A549 (cell line): ENCODE data around the gene CD63. TPM values are rescaled to one million over a fixed set of nuclear protein-coding genes. Genes with fewer than 3 reads are reported as not detected.

Experiments
- ATAC-seq, 2 experiments: fragments of 200-7000 bp in 1 of 2; fragments of >200 bp in 1 of 2; cut with Nextera tagmentation in 1 of 2; cut with Tn5 transposase in 1 of 2; 3 replicates each; pipeline versions ENCODE4 v1.8.0 to v1.9.1; 2018 to 2020; ENCODE audit warnings: mild to moderate bottlenecking in 1 of 2, moderate library complexity in 1 of 2
- CTCF ChIA-PET: fragments of 300-600 bp; sonication (Branson Sonifier 250); formaldehyde crosslinking; extraction: SDS; loops from one replicate; lab custom pipeline; 2021; ENCODE audit warnings: antibody characterized with exemption, inconsistent platforms; lab: Yijun Ruan, JAX
- POLR2A ChIA-PET: fragments of 350-600 bp; formaldehyde crosslinking; extraction: SDS; loops from one replicate; lab custom pipeline; 2021; ENCODE audit warnings: antibody characterized with exemption, inconsistent platforms; lab: Yijun Ruan, JAX
- DNase-seq, 2 experiments: peaks; one replicate each; pipeline versions ENCODE4 v3.0.0 to v3.0.0-alpha.2; 2011 to 2016; ENCODE audit warnings: low read depth in 1 of 2, low spot score in 1 of 2
- FAIRE-seq: peaks from 2 replicates; lab custom pipeline; 2011; peaks lifted over from hg19 to GRCh38; lab: Jason Lieb, UNC
- H3K27ac ChIP-seq, 2 experiments: fragments of >200 bp; sonication (Bioruptor Twin); formaldehyde crosslinking; 3 replicates each; pipeline ENCODE4 v1.5.1; 2016 to 2017
- H3K4me1 ChIP-seq: fragments of >200 bp; sonication (Bioruptor Twin); formaldehyde crosslinking; 3 replicates; pipeline ENCODE4 v1.6.1; 2016
- H3K4me2 ChIP-seq: fragments of >200 bp; sonication (Bioruptor Twin); formaldehyde crosslinking; 3 replicates; pipeline ENCODE4 v1.6.1; 2016
- H3K4me3 ChIP-seq: fragments of >200 bp; sonication (Bioruptor Twin); formaldehyde crosslinking; 3 replicates; pipeline ENCODE4 v1.5.1; 2016
- H3K9me3 ChIP-seq: fragments of >200 bp; sonication (Bioruptor Twin); formaldehyde crosslinking; 3 replicates; pipeline ENCODE4 v1.6.1; 2016
- ATOH8 ChIP-seq: fragments of 250-450 bp; sonication (Bioruptor Pico); IDR thresholded peaks from 2 replicates; pipeline ENCODE4 v1.5.0; 2020; ENCODE audit warnings: low read depth, mild to moderate bottlenecking, moderate library complexity
- BHLHE40 ChIP-seq: IDR thresholded peaks from 2 replicates; pipeline ENCODE4 v1.6.1; 2012; ENCODE audit warnings: low read depth, low read length, inconsistent platforms
- CBX2 ChIP-seq: fragments of 200-600 bp; sonication (generic); IDR thresholded peaks from 2 replicates; pipeline ENCODE4 v1.6.1; 2016; ENCODE audit warnings: low read depth, mild to moderate bottlenecking, borderline replicate concordance
- CBX8 ChIP-seq: fragments of 200-600 bp; sonication (generic); IDR thresholded peaks from 2 replicates; pipeline ENCODE4 v1.6.1; 2016
- CEBPB ChIP-seq, 2 experiments: fragments of >200 bp in 1 of 2; sonication (Bioruptor Twin) in 1 of 2; formaldehyde crosslinking in 1 of 2; IDR thresholded peaks; 2 replicates each; pipeline ENCODE4 v1.6.1; 2012 to 2016
- EHF ChIP-seq: fragments of 250-450 bp; sonication (Bioruptor Pico); IDR thresholded peaks from 2 replicates; pipeline ENCODE4 v1.5.0; 2020; ENCODE audit warnings: mild to moderate bottlenecking
- EHMT2 ChIP-seq: fragments of 200-600 bp; sonication (generic); IDR thresholded peaks from 2 replicates; pipeline ENCODE4 v1.6.1; 2016; ENCODE audit warnings: antibody characterized with exemption, low read depth, mild to moderate bottlenecking, moderate library complexity
- ELK1 ChIP-seq: fragments of 150-350 bp; IDR thresholded peaks from 2 replicates; pipeline ENCODE4 v1.6.1; 2014; ENCODE audit warnings: low read depth, mild to moderate bottlenecking, low read length
- FOSB ChIP-seq: fragments of 250-450 bp; sonication (Bioruptor Pico); IDR thresholded peaks from 2 replicates; pipeline ENCODE4 v1.5.0; 2020; ENCODE audit warnings: mild to moderate bottlenecking, moderate library complexity
- FOXS1 ChIP-seq: fragments of 250-450 bp; sonication (Bioruptor Pico); IDR thresholded peaks from 2 replicates; pipeline ENCODE4 v1.5.0; 2020; ENCODE audit warnings: mild to moderate bottlenecking, moderate library complexity
- HOXB5 ChIP-seq: fragments of 250-450 bp; sonication (Bioruptor Pico); IDR thresholded peaks from 2 replicates; pipeline ENCODE4 v1.5.0; 2020; ENCODE audit warnings: mild to moderate bottlenecking, moderate library complexity
- JUN ChIP-seq, 2 experiments: fragments of >200 bp; sonication (Bioruptor Twin); formaldehyde crosslinking; IDR thresholded peaks; 2 replicates in 1 of 2; 3 replicates in 1 of 2; pipeline ENCODE4 v1.6.1; 2016 to 2017
- KDM1A ChIP-seq: fragments of 200-600 bp; sonication (generic); IDR thresholded peaks from 2 replicates; pipeline ENCODE4 v1.6.1; 2016; ENCODE audit warnings: low read depth, mild to moderate bottlenecking
- MAFK ChIP-seq: fragments of 450-650 bp; IDR thresholded peaks from 2 replicates; pipeline ENCODE4 v1.6.1; 2014; ENCODE audit not compliant: partially characterized antibody
- MAZ ChIP-seq: fragments of 150-350 bp; IDR thresholded peaks from 2 replicates; pipeline ENCODE4 v1.6.1; 2014; ENCODE audit warnings: antibody characterized with exemption, low read depth, low read length, borderline replicate concordance
- PBX3 ChIP-seq: IDR thresholded peaks from 2 replicates; pipeline ENCODE4 v1.6.1; 2012
- POLR2A ChIP-seq: IDR thresholded peaks from 2 replicates; pipeline ENCODE4 v1.6.1; 2012; ENCODE audit warnings: mild to moderate bottlenecking, low read length
- RARB ChIP-seq: fragments of 250-450 bp; sonication (Bioruptor Pico); IDR thresholded peaks from 2 replicates; pipeline ENCODE4 v1.8.0; 2021; ENCODE audit warnings: mild to moderate bottlenecking, moderate library complexity
- RFX5 ChIP-seq: fragments of 450-650 bp; IDR thresholded peaks from 2 replicates; pipeline ENCODE4 v1.7.1; 2014; ENCODE audit warnings: antibody characterized with exemption, mild to moderate bottlenecking, moderate library complexity
- RNF2 ChIP-seq: fragments of 200-600 bp; sonication (generic); IDR thresholded peaks from 2 replicates; pipeline ENCODE4 v1.6.1; 2016; ENCODE audit warnings: low read depth, mild to moderate bottlenecking, antibody characterized with exemption, moderate library complexity, borderline replicate concordance
- SREBF2 ChIP-seq: fragments of 450-650 bp; IDR thresholded peaks from 2 replicates; pipeline ENCODE4 v1.6.1; 2014; ENCODE audit warnings: mild to moderate bottlenecking, moderate library complexity
- TFCP2L1 ChIP-seq: fragments of 250-450 bp; sonication (Bioruptor Pico); IDR thresholded peaks from 2 replicates; pipeline ENCODE4 v1.5.0; 2021; ENCODE audit warnings: mild to moderate bottlenecking
- ZC3H11A ChIP-seq: fragments of 450-650 bp; IDR thresholded peaks from 2 replicates; pipeline ENCODE4 v1.6.1; 2014; ENCODE audit warnings: antibody characterized with exemption, mild to moderate bottlenecking
- WGBS: methylation state at CpG from one replicate; pipeline ENCODE4 v1.1.6; 2017; ENCODE audit errors: missing lambda C conversion rate; 5-methylcytosine and 5-hydroxymethylcytosine counted together
- polyA plus RNA-seq, 4 experiments: library from polyadenylated mRNA; depleted of rRNA in 3 of 4; stranded (reverse); fragments of >200 nt; fragmentation: RNase III in 1 of 4; extraction: RNeasy Plus Mini Kit Qiagen cat#74134 plus additional on column Dnase treatment in 1 of 4; gene quantifications; 2 replicates in 3 of 4; 3 replicates in 1 of 4; pipeline ENCODE4 v1.2.3, GENCODE V29; 2011 to 2017
- TF ChIP-seq, protein P1 (sequence below): fragments of >200 bp; sonication (Bioruptor Twin); formaldehyde crosslinking; IDR thresholded peaks from 2 replicates; pipeline ENCODE4 v1.6.1; 2016
- TF ChIP-seq, protein P2 (sequence below): fragments of 450-650 bp; IDR thresholded peaks from 2 replicates; pipeline ENCODE4 v1.6.1; 2014; ENCODE audit warnings: antibody characterized with exemption
- TF ChIP-seq, protein P3 (sequence below): fragments of >200 bp; sonication (Bioruptor Twin); formaldehyde crosslinking; IDR thresholded peaks from 3 replicates; pipeline ENCODE4 v1.6.1; 2016

The CD63 gene
- polyA plus RNA-seq, 2 of the 4 experiments (the other 2 are of a cell fraction) = 530 to 724 TPM

- 53% methylated on average over 17 of the region's 19 CpGs for WGBS
- FAIRE-seq = no peak
- CTCF ChIA-PET = interaction anchor here (1.1 to 1.7 kb wide), 5 partner anchors 9 to 15 kb away, joined by 3 to 5 read pairs (median 3); a partner anchor contains a TSS
These were observed 31.9 kb downstream of the CD63 start for GRCh38 chr12:55696796-55697462.

DNA sequence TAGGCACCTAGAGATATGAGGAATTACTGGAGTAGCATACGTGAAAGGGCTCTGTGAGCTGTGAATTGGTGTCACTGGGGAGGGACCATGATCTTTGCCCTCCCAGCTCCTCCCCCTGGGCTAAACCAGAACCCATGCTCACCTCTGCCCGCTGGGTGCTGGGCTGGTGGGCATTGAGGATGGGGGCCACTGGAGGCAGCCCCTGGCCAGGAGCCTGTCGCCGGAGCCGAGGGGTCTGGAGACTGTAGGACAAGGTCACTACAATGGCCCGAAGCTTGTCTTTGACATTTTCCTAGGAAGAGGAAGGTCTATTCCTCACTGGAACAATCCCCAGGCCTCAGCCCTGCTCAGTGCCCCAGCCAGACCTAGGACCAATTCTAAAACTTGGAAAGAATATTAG lies 32.7 kb downstream of the CD63 start:
- Histone ChIP-seq H3K4me1 (no peaks in the 10 kb centered on the region), H3K4me3 (no peak overlapping the region), H3K4me2 (no peak overlapping the region), H3K9me3 (no peaks in the 10 kb centered on the region), H3K27ac (no peak overlapping the region)
- CTCF ChIA-PET = interaction anchor here (0.9 to 1.7 kb wide), 5 partner anchors 9 to 15 kb away, joined by 3 to 5 read pairs (median 3); a partner anchor contains a TSS
- FAIRE-seq (no peak), DNase-seq (no peak), ATAC-seq (no peak)
- 67% methylated on average over 6 of the region's 6 CpGs for WGBS
- POLR2A ChIA-PET = no interaction called here
- TF ChIP-seq RFX5 (no peak), CEBPB (IDR thresholded peaks at IDR 0.05) (no peak), HOXB5 (no peak), PBX3 (no peak), CBX2 (no peak), BHLHE40 (no peak), POLR2A (no peak), SREBF2 (no peak), CBX8 (no peak), EHF (CRISPR knock-in tag) (no peak), ZC3H11A (no peak), MAZ (no peak), EHMT2 (no peak), JUN (IDR thresholded peaks at IDR 0.05) (no peak), FOSB (no peak), ELK1 (no peak)
- TF ChIP-seq, protein P1, sequence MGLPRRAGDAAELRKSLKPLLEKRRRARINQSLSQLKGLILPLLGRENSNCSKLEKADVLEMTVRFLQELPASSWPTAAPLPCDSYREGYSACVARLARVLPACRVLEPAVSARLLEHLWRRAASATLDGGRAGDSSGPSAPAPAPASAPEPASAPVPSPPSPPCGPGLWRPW = no peak
- TF ChIP-seq, protein P2, sequence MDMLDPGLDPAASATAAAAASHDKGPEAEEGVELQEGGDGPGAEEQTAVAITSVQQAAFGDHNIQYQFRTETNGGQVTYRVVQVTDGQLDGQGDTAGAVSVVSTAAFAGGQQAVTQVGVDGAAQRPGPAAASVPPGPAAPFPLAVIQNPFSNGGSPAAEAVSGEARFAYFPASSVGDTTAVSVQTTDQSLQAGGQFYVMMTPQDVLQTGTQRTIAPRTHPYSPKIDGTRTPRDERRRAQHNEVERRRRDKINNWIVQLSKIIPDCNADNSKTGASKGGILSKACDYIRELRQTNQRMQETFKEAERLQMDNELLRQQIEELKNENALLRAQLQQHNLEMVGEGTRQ = no peak

More at GRCh38 chr12:55696796-55697462, 31.9 kb downstream of the CD63 start:
- Histone ChIP-seq H3K4me1 (no peaks in the 10 kb centered on the region), H3K4me3 (no peak overlapping the region), H3K9me3 (no peaks in the 10 kb centered on the region), H3K27ac (no peak overlapping the region), H3K4me2 (no peak overlapping the region)
- ATAC-seq = no peak
- no peak for TF ChIP-seq KDM1A
- no peak for TF ChIP-seq MAZ
- no peak for TF ChIP-seq JUN (IDR thresholded peaks at IDR 0.05)
- TF ChIP-seq, protein P3, sequence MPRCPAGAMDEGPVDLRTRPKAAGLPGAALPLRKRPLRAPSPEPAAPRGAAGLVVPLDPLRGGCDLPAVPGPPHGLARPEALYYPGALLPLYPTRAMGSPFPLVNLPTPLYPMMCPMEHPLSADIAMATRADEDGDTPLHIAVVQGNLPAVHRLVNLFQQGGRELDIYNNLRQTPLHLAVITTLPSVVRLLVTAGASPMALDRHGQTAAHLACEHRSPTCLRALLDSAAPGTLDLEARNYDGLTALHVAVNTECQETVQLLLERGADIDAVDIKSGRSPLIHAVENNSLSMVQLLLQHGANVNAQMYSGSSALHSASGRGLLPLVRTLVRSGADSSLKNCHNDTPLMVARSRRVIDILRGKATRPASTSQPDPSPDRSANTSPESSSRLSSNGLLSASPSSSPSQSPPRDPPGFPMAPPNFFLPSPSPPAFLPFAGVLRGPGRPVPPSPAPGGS = no peak
- no peak for TF ChIP-seq RNF2
- TF ChIP-seq FOSB = no peak
- no peak for TF ChIP-seq RARB
- no peak for TF ChIP-seq FOXS1 (CRISPR knock-in tag)
- no peak for TF ChIP-seq TFCP2L1
- no peak for TF ChIP-seq SREBF2
- TF ChIP-seq ATOH8 = no peak
- TF ChIP-seq MAFK = no peak
- no peak for TF ChIP-seq BHLHE40
- POLR2A ChIA-PET = no interaction called here
- DNase-seq = no peak
